ENCODE results near the gene RBL2.
"Not testable (repeated sequence)": the region's sequence is repeated elsewhere in the genome, so short reads cannot be mapped to it uniquely, and the experiment has no call there.

RBL2 gene, protein sequence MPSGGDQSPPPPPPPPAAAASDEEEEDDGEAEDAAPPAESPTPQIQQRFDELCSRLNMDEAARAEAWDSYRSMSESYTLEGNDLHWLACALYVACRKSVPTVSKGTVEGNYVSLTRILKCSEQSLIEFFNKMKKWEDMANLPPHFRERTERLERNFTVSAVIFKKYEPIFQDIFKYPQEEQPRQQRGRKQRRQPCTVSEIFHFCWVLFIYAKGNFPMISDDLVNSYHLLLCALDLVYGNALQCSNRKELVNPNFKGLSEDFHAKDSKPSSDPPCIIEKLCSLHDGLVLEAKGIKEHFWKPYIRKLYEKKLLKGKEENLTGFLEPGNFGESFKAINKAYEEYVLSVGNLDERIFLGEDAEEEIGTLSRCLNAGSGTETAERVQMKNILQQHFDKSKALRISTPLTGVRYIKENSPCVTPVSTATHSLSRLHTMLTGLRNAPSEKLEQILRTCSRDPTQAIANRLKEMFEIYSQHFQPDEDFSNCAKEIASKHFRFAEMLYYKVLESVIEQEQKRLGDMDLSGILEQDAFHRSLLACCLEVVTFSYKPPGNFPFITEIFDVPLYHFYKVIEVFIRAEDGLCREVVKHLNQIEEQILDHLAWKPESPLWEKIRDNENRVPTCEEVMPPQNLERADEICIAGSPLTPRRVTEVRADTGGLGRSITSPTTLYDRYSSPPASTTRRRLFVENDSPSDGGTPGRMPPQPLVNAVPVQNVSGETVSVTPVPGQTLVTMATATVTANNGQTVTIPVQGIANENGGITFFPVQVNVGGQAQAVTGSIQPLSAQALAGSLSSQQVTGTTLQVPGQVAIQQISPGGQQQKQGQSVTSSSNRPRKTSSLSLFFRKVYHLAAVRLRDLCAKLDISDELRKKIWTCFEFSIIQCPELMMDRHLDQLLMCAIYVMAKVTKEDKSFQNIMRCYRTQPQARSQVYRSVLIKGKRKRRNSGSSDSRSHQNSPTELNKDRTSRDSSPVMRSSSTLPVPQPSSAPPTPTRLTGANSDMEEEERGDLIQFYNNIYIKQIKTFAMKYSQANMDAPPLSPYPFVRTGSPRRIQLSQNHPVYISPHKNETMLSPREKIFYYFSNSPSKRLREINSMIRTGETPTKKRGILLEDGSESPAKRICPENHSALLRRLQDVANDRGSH

DNA sequence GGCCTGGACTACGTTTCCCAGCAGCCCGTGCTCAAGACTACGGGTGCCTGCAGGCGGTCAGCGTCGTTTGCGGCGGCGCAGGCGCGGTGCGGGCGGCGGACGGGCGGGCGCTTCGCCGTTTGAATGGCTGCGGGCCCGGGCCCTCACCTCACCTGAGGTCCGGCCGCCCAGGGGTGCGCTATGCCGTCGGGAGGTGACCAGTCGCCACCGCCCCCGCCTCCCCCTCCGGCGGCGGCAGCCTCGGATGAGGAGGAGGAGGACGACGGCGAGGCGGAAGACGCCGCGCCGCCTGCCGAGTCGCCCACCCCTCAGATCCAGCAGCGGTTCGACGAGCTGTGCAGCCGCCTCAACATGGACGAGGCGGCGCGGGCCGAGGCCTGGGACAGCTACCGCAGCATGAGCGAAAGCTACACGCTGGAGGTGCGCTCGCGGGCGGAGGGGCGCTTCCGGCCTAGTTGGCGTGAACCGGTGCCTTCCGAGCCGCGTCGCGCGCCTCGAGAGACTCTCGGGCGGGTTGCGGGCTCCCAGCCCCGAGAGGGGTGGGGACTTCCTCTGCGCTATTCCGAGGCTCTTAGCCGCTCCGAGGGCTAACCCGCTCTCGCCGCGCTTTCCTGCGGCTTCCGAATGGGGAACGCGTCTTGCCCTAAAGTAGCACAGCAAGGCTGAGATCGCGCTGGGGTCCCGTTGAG lies at the start of gene RBL2:
RBL2 (plus strand) TSS at position 95 of the 689 bp plus-strand sequence; CDS start at position 181, 86 bp downstream.
- DNase-seq (ENCODE audit: low spot score): peak; percentile 84

DNA sequence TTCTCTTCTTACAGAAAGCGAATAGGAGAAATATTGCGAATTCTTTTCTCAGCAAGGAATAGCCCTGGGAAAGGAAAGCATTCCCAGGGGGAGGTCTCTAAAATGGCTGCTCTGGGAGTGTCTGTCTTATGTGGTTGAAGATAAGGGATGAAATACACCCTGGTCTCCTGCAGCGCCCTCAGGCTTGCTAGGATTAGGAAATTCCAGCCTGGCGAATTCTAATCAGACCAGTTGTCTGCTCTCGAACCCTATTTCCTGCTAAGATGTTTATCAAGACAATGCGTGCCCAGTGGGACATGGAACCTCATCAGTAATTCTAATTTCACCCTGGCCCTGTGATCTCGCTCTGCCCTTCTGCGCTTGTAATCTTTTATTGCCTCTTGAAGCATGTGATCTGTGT lies 49.7 kb upstream of the RBL2 start:
- not testable (repeated sequence) for DNase-seq (ENCODE audit: low spot score)

DNA sequence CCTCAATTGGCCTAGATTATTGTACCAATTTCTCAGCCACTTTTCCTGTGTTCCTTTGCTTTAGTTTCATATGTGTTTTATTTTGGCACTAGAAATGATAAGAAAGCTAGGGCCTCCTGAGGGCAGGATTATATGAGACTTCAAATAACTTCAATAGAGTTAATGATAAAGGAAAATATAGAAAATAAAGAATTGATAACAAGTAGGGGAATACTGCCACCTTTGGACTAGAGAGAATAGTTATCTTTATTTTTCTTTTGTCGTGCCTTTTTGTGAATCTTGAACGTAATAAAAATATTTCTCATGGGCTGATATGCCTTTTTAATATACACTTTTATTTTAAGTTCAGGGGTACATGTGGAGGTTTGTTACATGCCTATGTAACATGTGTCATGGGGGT lies 29.3 kb upstream of the RBL2 start:
- DNase-seq (ENCODE audit: low spot score): peak; percentile 15

DNA sequence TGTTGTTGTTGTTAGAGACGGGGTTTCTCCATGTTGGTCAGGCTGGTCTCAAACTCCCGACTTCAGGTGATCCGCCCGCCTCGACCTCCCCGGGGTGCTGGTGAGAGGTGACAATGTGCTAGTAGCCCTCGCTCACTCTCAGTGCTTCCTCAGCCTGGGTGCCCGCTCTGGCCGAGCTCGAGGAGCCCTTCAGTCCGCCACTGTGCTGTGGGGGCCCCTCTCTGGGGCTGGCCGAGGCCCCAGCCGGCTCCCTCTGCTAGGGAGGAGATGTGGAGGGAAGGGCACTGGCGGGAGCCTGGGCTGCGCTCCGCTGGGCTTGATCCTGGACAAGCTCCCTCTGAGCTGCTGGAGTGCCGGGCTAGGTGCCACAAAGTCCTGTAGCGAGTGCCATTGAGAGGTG lies 21.7 kb upstream of the RBL2 start:
- no peak for DNase-seq (ENCODE audit: low spot score)

DNA sequence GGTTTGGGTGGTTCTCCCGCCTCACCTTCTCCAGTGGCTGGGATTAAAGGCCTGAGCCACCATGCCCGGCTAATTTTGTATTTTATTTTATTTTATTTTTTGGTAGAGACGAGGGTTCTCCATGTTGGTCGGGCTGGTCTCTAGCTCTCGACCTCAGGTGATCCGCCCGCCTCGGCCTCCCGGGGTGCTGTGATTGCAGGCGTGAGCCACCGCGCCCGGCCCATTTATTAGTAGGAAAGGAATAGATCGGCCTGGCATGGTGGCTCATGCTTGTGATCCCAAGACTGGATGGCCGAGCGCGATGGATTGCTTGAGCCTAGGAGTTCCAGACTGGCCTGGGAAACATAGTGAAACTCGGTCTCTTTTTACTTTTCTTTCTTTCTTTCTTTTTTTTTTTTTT lies 20.4 kb upstream of the RBL2 start:
- DNase-seq (ENCODE audit: low spot score): no peak

DNA sequence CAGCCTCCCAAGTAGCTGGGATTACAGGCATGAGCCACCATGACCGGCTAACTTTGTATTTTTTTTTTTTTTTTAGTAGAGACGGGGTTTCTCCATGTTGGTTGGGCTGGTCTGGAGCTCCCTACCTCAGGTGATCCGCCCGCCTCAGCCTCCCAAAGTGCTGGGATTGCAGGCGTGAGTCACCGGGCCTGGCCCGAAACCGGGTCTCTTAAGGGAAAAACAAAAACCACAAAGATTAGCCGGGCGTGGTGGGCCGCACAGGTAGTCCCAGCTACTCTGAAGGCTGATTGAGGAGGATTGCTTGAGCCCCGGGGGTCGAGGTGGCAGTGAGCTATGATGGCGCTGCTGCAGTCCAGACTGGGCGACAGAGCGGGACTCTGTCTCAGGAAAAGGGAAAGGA lies 19.9 kb upstream of the RBL2 start:
- no peak for DNase-seq (ENCODE audit: low spot score)

DNA sequence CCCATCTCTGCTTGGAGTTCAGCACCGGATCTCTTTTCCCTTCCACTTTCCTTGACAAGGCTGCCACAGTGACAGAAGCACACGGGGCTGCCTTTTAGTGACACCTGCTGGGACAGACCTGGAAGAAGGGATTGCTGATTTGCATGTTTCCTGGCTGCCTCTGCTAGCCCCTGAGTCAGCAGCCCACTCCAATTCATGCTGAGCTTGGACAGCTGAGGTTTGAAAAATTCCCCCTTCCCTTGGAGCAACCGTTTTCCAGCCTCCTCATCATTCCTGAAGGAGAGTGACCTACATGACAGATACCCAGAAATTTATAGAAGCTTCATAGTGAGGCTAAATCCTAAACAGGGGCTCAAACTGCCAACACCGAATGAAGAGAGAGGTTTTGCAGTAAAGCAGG lies 18.8 kb upstream of the RBL2 start:
- no peak for DNase-seq (ENCODE audit: low spot score)

DNA sequence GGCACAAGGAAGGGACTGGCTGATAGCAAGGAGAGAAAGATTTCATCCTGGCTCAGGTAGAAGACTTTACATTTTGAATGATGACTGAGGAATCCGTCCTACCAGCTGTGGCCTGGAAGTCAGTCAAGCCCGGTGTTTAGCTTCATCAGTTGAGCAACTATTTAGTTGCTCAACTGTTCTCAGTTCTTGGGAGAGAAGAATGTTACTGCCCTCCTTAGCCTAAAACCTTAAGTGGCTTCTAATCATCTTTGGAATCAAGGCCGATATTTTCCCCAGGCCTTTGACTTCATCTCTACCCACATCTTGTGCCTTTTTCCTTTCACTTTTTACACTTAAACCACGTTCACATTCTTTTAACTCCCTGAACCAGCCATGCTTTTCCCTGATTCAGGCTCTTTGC lies 17.3 kb upstream of the RBL2 start:
- no peak for DNase-seq (ENCODE audit: low spot score)

DNA sequence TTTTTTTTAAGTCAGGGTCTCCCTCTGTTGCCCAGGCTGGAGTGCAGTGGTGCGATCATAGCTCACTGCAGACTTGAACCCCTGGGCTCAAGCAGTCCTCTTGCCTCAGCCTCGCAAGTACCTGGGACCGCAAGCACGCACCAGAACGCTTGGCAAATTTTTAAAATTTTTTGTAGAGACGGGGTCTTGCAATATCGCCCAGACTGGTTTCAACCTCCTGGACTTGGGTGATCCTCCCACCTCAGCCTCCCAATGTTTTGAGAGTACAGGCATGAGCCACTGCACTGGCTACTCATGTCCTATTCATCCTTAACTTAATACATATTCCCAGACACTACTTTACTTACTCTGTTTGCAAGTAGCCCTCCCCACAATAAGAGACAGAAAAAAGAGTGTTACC lies 16.3 kb upstream of the RBL2 start:
- no peak for DNase-seq (ENCODE audit: low spot score)

DNA sequence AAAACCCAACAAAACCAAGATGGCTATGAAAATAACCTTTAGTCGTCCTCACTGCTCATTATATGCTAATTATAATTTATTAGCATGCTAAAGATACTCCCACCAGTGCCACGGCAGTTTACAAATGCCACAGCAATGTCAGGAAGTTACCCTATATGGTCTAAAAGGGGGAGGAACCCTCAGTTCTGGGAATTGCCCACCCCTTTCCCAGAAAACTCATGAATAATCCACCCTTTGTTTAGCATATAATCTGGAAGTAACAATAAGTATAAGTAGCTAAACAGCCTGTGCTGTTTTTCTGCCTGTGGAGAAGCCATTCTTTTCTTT lies 14.9 kb upstream of the RBL2 start:
- DNase-seq (ENCODE audit: low spot score): not testable (repeated sequence)

DNA sequence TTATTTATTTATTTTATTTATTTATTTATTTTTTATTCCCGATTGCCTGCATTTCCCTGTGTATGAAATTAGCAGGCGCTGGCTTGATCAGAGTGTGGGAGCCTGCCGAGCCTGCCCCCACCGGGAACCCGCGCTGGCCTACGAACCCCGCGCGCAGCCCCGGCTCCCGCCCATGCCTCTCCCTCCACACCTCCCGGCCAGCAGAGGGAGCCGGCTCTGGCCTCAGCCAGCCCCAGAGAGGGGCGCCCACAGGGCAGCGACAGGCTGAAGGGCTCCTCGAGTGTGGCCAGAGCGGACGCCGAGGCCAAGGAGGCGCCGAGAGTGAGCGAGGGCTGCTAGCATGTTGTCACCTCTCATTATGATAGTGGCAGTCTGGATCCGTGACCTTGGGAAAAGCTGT lies 13.0 kb upstream of the RBL2 start:
- DNase-seq (ENCODE audit: low spot score): peak; percentile 8

DNA sequence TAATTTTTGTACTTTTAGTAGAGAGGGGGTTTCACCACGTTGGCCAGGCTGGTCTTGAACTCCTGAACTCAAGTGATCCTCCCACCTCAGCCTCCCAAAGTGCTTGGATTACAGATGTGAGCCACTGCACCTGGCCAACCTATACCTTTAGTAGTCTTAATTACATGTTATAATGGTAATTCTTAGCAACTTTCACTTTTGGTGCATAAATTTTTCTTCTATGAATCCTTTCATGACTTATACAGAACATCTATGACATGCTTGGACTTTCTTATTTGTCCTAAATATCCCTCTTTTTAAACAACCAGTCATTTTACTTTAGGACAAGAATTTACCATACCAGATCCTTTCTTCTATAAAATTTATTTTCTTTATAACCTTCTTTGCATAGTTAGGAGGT lies 10.3 kb upstream of the RBL2 start:
- not testable (repeated sequence) for DNase-seq (ENCODE audit: low spot score)

DNA sequence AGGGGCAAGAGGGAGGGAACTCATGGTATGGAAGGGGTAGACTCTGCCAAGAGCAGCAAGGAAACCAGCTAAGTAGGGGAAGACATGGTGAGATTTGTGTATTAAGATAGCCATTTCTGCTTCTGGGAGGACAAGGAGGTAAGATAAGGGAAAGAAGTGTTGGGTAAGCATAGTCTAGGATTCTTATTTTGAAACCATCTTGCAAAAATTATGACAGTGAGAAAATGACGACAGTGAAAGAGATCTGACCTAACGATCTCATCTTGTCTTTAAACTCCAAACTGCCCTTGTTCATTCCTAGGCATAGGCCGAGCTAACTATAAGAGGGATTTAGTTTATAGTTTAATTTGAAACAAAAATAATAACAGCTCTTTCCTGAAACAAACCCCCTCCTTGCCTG lies 5.6 kb upstream of the RBL2 start:
- DNase-seq (ENCODE audit: low spot score): no peak

DNA sequence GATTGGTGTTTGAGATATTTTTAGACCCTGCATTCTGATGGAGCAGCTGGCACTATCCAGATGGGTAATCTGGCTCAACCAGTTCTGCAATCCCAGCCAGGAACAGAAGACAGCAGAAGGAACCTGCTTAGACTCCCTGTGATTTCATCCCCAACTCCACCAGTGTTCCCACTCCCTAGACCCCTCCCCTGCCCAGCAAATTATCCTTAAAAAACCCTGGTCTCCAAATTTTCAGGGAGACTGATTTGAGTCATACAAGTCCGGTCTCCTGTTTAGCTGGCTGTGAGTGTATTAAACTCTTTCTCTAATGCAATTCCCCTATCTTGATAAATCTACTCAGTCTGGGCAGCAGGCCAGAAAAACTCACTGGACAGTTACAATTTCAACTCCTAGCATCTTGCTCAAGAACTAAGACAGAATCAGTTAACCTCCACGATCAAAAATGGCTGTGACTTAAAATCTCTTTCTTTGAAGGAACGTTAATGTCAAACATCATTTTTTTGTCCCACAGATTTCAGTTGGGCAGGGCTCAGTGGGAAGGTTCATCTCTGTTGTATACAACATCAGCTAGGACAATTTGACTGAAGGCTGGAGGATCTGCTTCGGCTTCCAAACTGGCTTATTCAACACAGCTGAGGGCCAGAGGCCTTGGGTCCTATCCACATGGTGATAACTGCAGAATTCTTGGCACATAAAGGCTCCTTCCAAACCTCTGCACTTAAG lies 4.9 kb upstream of the RBL2 start:
- DNase-seq (ENCODE audit: low spot score): no peak

DNA sequence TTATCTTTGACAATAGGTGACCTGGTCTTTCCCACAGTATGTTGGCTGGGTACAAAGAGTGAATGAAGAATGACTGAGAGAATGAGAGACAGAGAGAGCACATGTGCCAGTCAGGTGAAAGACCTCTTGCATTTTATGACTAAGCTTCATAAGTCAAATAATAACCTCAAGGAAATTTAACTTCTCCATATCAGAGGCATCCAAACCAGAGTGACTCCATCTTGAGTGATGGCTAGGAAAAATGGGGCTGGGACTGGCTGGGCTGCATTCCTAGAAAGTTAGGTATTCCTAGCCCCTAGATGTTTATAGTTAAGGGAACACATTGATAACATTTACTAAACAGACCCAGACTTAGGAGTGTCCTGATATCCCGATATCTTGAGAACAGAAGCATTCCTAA lies 3.9 kb upstream of the RBL2 start:
- no peak for DNase-seq (ENCODE audit: low spot score)

DNA sequence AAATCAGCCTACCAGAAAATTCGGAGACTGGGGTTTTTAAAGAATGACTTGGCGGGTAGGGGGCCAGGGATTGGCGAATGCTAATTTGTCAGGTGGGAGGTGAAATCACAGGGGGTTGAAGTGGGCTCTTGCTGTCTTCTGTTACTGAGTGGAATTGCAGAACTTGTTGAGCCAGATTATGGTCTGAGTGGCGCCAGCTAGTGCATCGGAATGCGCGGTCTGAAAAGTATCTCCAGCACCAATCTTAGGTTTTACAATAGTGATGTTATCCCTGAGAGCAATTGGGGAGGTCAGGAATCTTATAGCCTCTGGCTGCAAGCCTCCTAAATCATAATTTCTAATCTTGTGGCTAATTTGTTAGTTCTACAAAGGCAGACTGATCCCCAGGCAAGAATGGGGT lies 762 bp upstream of the RBL2 start:
- no peak for DNase-seq (ENCODE audit: low spot score)

DNA sequence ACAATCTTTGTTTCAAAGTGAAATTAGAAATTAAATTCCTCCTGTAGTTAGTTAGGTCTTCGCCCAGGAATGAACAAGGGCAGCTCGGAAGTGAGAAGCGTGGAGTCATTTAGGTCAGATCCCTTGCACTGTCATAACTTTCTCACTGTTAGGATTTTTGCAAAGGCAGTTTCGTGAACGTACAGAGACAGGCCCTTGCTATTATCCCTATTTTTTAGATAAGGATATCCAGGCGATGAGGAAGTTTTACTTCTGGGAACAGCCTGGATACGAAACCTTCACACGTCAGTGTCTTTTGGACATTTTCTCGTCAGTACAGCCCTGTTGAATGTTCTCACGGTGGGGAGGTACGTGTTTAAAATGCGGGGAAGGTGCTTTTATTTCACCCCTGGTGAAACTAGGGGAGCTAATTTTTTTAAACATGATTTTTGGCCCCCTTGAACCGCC lies 318 bp upstream of the RBL2 start:
- peak; percentile 4 for DNase-seq (ENCODE audit: low spot score)

DNA sequence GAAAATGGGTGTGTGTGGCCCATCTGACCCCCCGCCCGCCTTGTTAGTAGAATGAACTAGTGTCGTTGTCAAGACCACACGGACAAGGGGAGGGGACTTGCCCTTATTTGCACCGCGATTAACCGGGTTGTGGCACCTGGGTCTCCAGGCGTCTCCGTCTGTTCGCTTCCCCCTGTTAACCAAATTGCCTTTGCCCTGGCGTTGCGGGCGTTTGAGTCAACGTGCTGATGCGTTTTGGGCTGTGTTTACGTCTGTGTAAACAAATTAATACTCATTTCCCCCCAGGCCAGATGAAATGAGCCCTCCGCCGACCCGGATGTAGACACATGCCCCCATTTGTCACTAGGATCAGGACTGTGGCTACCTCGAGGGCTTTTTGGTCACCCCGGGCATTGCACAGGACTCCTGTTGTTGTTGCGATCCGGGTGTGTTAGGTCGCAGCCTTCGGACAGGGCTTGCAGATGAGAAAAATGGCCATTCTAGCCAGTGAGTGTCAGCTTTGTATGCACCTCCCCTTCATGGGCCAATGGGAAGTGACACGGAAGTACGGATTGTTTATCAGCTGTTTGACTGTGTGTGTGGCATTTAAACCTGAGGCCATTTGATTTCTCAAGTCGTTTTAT lies 906 bp downstream of the RBL2 start:
- peak; percentile 93 for DNase-seq (ENCODE audit: low spot score)

DNA sequence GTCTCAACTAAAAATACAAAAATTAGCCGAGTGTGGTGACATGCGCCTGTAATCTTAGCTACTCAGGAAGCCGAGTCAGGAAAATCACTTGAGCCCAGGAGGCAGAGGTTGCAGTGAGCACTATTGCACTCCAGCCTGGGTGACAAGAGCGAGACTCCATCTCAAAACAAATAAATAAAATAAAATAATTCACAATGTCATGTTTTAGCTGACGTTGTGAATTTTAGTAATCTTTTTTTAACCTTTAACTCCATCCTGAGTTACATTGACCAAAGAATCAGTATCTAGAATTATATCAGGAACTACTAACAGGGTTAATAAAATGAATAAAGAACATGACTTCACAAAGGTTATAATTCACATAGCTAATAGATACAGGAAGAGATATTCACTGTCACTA lies 5.9 kb downstream of the RBL2 start:
- DNase-seq (ENCODE audit: low spot score): no peak

DNA sequence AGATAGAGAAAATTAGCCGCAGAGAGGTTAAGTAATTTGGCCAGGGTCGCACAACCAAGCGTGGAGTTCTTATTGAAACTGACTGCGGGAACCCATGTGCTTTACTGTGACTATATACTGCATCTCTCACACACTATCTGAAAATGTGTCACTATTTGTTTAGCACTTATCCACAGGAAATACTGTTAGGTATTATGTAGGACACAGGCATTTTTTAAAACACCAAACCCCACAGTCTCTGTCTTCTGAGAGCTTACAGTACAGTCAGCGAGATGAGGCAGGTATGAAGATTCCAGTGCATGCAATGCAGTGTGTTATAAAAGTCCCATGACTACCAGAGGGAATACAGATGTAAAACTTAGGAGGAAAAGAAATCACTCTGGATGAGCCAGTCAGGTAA lies 11.3 kb downstream of the RBL2 start:
- DNase-seq (ENCODE audit: low spot score): no peak

DNA sequence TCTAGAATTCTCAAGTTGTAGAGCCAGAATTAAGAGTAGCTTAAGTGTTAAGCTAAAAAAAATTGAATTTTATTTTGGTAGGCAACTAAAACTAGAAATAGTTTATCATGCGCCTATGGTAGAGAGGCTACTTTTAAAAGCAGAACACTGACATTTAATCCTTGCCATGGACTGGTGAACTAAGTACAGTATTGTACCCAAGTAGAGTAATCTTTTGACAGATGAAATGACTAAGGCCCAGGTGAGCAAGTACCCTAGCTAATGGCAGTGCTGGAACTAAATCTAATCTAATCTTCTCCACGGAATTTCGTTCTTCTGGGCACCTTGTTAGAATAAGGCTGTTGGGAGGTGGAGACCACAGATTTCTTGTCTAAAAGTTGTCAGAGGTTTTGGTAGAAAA lies 11.8 kb downstream of the RBL2 start:
- DNase-seq (ENCODE audit: low spot score): no peak

All from NAMALWA (cell line).